Measurements from ENCODE around the gene FANK1.
"Not testable (repeated sequence)": the region's sequence is repeated elsewhere in the genome, so short reads cannot be mapped to it uniquely, and the experiment has no call there.

The FANK1 gene

DNA sequence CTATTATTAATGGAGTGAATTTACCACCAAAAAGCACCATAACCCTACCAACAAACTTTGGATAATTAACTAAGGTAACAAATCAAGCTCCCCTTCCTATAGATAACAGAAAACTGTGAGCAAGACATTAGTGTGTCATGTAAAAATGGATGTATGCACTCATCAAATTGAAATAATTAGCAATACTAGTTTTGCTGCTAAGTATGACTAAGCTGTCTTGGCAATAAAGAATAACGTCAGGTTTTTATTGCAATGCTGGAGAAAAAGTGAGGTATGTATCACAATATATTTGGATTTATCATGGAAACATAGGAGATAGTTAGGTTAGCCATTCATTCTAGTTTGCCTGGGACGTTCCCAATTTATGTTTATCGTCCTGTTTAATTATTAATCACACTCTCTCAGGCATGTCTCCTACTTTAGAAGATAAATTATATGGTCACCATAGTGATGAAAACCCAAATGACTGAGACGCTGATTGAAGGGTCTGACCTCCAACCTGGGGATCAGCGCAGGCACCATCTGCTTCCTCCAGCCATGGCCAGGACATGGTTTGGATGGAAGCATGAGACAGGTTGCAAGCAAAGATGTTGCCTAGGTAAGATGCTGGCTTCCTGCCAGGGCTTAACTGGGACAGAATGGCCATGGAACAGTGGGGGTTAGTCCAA, 125.6 kb downstream of the FANK1 start:
- DNase-seq (ENCODE audit: low spot score) = no peak

- no peak for DNase-seq (ENCODE audit: low spot score)
Observed at GRCh38 chr10:126022841-126023240, 126.5 kb downstream of the FANK1 start.

DNA sequence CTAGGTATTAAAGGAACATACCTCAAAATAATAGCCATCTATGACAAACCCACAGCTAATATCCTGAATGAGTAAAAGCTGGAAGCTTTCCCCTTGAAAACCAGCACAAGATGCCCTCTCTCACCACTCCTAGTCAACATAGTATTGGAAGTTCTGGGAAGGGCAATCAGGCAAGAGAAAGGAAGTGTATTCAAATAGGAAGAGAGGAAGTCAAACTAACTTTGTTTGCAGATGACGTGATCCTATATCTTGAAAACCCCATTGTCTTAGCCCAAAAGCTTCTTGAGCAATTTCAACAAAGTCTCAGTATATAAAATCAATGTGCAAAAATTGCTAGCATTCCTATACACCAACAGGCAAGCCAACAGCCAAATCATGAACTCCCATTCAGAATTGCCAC, 131.3 kb downstream of the FANK1 start:
- no peak for DNase-seq (ENCODE audit: low spot score)

DNA sequence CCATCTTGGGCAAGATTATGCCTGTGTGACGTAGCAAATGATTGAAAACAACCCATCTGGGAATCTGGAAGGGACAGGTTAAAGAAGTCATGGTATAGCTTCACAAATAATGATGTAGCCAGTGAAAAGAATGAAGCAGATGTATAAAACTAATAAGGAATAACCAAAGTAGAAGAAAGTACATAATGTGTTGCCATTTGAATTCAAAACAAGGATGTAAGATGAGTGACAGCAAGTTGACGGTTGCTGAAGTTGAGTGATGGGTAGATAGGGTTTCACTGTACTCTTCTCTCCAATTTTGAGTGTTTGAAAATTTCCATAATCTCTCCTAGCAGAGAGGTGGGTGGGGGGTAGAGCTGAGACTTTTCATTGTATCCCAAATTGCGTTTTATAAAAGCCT, 133.6 kb downstream of the FANK1 start:
- no peak for DNase-seq (ENCODE audit: low spot score)

GRCh38 chr10:126034586-126034985, 138.2 kb downstream of the FANK1 start:
- no peak for DNase-seq (ENCODE audit: low spot score)

DNA sequence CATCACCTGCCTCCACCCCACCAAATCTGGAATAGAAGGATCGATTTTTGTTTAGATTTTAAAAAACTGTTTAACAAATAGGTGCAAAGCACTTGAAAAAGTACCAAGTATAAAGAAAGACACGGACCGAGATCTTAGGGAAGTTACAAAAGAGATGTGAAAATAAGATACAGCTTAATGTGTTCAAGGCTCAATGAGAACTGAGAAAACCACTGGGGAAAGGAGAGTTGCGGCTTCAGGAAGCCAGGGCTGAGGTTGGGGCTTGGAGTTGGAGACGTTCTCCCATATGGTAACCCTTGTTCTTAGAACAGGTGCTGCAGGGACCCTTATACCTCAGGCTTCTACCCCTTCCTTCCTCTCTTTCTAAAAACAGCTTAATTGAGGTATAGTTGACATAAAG, 140.2 kb downstream of the FANK1 start:
- DNase-seq (ENCODE audit: low spot score) = no peak

GRCh38 chr10:126037946-126038345, 141.6 kb downstream of the FANK1 start:
- no peak for DNase-seq (ENCODE audit: low spot score)

DNA sequence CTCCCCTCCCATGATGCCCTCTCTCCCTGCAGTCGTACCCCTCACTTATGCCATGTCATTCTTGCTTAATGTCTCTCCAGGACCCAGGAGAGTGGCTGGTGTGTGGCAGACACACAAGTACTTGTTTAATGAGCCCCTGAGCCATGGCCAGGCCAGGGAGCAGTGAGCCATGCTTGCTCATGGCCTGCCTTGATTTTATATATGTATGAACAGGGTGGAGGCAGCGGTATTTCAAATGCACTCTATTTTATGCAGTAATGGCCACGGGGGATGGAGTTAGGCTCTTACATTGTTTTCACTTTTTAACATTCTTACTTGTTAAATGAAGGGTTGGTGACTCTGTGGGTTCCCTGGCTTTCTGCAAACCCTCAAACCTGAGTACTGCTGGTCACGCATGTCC, 144.8 kb downstream of the FANK1 start:
- no peak for DNase-seq (ENCODE audit: low spot score)

DNA sequence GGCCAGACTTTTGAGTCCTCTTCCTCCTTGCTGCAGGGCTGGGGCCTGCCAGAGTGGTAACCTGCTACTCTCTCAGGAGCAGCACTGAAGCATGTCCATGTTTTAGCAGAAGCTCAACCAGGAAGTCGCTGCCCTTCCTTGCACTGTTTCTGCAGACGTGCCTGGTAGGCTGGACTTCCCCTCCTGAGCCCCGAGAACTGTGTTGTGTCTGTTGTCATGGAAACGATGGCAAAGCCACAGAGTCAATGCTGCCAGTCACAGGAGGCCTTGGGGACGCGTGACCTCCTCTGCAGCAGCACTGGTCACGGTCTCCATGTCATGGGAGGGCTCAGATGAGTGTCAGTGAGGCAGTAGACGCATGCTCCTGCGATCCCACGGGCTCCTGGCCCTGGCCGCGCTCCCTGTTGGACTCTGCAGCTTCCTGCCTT, 145.5 kb downstream of the FANK1 start:
- DNase-seq (ENCODE audit: low spot score) = peak; percentile 18

DNA sequence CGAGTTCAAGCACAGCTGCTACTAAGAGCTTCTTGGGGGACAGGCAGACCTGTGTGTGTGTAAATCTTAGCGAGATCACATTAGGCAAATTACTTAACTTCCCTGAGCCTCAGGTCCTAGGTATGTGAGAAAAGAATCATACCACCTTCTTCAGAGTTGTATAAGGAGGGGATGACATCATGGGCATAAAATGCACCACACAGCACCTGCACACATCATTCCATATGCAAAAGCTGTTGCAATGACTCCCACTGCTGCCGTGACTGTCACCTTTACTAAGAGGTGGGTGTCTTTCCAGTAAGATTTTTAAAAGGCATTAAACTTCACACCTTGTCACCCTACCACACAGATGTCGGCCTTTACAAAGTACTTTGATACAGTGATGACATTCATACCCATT, 146.0 kb downstream of the FANK1 start:
- no peak for DNase-seq (ENCODE audit: low spot score)

- DNase-seq (ENCODE audit: low spot score) = no peak
Observed at GRCh38 chr10:126042906-126043305, 146.5 kb downstream of the FANK1 start.

GRCh38 chr10:126043389-126043788, 147.0 kb downstream of the FANK1 start:
- no peak for DNase-seq (ENCODE audit: low spot score)

DNA sequence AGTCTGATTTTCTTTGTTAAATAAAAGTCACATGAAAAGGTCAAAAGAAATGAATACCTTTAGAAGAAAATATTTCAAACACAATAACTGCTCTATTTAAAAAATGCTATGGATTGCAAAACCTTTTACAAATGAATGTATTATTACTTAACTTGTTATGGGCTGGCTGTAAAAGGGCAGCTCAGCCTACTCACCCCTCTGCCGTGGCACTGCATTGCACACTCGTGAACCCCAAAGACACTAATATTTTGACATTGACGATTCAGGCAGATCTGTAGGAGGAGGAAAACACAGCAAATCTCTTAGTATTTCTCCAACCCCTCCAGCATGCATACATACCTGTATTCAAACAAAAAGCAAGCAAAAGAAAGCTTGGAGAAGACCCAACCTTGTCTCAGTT, 149.5 kb downstream of the FANK1 start:
- DNase-seq (ENCODE audit: low spot score) = no peak

DNA sequence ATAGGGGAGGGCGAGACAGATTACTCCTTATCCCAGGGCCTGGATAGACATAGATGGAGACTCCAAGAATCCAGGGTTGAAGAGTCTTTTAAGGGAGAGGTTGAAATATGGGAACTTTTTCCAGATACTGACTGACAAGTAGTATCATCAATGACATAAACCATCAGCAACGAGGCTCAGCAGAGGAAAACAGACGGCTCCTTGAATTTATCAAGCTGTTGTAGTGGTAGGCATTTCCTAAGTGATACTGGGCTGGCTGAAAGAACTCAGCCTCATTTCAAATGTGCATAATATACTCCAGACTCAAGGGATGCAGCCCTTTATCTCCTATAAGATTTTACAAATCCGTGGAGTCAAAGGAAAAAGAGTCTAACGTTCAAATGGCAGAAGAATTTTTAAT, 150.5 kb downstream of the FANK1 start:
- DNase-seq (ENCODE audit: low spot score) = no peak

- DNase-seq (ENCODE audit: low spot score) = not testable (repeated sequence)
Observed at GRCh38 chr10:126047749-126048148, 151.4 kb downstream of the FANK1 start.

- DNase-seq (ENCODE audit: low spot score) = no peak
Observed at GRCh38 chr10:126049759-126050700, 153.7 kb downstream of the FANK1 start.

DNA sequence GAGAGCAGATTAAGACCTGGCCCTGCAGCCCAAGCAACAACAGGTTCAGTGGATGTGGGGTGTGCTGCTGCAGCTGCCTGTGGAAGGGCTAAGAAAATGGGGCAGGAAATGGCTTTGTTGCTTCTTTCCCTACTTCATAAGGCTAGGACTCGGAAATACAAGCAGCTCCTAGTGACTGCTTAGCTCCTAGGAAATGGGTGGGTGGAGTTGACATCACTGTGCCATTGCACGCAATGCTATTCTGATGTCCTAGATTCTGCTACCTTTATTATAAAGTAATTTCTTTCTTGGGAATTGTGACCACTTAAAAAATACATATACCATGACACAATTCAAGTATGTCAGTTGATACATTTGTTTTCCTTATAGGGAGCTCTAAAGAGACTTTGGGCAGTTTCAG, 155.8 kb downstream of the FANK1 start:
- DNase-seq (ENCODE audit: low spot score) = no peak

DNA sequence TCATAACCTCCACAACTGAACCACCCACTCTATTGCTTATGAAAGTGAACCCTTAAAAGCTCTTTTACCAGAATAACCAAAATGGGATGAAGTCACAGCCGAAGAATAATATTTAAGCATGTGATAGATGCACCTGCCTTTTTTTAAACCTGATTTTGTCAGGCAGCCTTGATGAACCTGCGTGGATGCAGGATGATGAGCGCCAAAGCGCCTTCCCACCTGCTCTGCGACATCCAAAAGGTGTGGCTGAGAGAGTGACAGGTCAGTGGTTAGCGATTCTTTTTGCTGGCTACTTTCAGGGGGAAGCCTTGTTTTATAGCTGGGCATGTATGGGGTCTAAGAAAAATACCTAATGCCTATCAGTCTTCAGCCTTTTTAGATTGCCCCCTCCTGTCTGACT, 157.8 kb downstream of the FANK1 start:
- DNase-seq (ENCODE audit: low spot score) = no peak

GRCh38 chr10:126057494-126057893, 161.1 kb downstream of the FANK1 start:
- no peak for DNase-seq (ENCODE audit: low spot score)

DNA sequence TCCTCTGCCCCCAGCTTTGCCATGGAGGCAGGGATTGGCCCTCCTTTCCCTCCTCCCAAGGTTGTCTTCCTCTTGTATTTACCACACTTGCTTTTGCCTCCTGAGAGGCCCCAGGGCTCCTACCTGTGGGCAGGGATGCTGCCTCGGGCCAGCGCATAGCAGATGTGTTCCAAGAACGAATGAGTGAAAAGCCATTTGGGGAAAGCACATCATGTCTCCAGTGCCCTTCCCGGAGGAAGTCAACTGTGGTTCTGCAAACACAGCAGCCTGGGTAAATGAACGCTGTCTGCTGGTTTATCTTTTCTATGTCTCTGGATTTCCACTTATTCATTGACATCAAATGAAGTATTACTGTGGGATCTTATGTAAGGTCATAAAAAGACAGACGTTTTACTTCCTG, 161.7 kb downstream of the FANK1 start:
- DNase-seq (ENCODE audit: low spot score) = no peak

DNA sequence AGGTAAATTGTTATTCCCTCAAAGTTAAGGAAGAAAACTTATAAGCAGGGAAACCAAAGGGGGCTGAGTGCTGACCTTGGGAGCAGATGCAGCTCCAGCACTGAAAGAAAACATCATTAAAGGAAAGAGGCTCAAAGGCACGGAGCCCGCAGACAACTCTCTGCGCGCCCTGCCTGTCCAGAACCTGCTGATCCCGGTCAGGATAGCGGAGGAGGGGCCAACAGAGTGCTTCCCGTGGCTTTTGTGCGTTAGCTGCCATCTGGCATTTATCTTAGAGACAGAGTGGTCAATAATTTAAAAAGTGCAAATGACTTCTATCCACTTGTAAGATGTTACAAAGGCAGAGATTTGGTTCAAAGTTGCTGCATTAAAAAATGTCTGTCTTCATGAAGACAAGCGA, 162.1 kb downstream of the FANK1 start:
- no peak for DNase-seq (ENCODE audit: low spot score)
